KG1 (cell line): ENCODE results near the gene BANP.
A peak's percentile ranks its signal among the peaks of the same experiment; 100 is the strongest.

ENCODE experiments used
- DNase-seq: peaks from one replicate; lab custom pipeline; 2025; lab: John Stamatoyannopoulos, UW

BANP gene

DNA sequence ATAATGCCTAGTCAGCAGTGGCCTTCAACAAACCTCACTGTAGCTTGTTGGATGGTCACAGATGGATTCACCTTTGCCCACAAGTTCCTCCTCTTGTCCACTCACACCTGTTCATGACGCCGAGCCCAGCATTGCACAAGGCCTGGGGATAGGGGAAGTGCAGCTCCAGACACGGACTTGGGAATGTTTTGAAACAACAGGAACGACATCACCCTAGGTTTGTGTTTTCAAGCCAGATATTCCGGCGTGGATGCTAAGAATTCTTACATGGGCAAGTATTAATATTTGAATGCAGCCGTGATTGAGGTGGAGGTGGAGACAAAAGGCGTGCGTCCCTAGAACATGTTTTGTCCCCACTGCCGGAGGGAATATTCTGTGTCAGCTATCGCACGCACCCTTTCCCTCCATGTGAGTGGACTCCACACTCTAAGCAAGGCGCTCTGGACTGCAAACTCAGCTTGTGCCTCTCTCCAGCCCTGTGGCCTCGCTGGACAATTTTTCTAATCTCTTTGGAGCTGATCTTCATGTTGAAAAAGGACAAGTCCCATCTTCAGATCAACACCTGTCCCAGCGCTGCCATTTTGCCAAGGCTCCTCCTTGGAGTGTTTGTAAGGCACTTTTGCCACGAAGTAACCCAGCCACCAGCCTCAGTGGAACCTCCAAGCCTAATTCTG lies 2.0 kb upstream of the BANP start:
- no peak for DNase-seq

DNA sequence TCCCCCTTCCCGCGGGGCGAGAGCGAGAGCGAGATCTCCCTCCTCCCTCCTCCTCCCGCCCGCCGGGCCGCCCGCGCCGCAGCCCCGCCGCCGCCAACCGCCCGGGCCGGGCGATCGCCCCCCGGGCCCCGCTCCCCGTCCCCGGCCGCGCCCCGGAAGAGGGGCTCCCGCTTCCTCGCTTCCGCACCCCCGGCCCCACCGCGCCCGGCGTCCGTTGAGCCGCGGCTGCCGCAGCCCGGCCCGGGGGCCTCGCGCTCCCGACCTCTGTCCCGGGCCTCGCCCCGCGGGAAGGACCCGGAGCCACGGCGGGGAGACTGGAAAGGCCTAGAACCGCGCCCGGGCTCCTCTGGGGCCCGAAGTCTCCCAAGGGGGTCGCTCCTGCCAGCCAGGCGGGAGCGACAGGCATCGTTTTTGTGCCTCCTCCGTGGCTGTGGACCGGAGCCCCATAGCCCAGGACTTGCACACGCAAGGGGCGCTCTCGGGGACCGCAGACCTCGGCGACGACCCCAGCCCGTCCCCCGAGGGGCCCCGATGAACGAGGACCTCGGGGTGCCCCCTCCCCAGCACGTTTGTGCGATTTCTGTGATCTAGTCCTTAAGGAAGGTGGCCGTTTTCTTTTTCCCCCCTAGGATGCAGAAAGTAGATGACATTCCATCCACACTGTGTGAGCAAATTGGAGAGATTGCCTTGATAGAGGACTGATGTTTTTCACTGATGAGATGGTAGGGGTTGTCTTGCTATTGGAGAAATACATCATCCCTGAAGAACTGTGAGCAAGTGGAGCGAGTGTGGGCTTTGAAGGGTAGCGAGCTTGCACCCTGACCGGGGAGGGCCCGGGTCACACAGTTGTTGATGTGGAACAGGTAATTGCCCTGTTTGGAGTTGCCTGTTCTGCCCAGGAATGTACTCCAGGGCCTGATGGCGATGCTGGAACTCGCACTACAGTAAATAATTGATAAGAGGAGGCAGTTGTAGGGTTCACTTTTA lies 611 bp downstream of the BANP start:
- no peak for DNase-seq

DNA sequence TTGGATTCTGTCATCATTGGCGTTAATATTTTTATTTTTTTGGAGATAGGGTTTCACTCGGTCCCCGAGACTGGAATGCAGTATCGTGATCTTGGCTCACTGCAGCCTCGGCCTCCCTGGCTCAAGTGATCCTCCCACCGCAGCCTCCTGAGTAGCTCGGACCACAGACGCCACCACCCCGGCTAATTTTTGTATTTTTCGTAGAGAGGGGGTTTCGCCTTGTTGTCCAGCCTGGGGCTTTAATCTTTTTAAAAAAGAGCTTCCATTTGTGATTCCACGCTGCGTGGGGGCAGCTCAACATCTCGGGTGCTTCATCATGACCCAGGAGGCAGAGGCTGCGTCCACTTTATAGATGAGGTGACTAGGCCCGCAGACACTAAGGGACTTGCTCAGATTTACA lies 1.5 kb downstream of the BANP start:
- DNase-seq: no peak

DNA sequence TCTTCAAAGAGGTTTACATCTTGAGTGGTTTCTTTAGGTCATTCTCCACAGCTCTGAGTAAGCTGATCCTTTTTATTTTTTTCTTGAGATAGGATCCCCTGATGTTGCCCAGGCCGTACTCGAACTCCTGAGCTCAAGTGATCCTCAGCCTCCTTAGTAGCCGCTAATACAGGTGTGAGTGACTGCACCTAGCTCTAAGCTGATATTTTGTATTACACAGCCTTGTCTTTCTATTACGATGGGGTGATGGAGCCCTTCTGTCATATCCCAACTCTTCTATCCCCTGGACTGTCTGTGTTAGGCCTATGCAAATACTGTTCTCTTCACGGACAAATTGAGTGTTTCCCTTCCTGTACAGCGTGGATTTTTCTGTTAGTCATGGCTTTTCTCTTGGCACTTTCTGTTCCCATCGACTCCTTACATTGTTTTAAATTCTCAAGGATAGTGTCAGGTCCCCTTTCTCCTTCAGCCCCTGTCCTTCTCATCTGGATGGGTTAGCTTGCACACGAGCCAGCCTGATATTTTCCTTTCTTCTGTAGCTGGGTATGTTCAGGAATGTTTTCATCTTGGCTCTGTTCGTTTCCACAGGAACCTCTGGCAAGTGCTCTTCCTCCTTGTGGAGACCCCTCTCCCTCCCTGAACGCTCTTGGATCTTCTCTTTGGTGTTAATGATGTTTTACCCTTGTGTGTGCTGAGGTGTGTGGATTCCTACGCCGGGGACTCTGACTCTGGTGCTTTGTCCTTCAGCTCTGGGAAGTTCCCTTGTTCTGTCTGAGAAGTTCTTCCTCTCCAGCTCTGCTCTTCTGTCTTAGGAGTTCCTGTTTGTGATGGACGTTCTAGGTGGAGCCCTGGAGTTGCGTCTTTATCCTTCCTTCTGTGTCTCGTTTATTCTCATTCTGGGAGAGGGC lies 2.3 kb downstream of the BANP start:
- DNase-seq: no peak

DNA sequence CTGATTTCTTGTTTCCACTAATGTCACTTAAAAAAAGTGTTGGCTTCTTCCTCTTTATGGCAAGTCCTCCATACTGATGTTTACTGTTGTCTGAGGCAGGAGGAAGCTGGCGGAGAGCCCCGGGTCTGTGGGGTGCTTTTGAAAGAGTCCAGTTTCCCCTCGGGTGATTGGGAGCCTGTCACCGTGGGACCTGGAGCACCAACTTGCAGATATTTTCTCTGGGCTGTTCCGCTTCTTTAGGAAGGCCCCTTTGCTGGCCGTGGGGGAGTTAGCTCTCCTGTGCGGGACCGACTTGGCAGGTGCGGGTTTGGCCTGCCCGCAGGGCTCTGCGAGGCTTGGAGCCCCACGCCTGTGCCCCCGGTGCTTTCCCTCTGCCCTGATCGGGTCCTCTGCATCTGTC lies 3.1 kb downstream of the BANP start:
- DNase-seq: no peak

- DNase-seq: no peak
These were observed 3.6 kb downstream of the BANP start for GRCh38 chr16:87954826-87955225.

DNA sequence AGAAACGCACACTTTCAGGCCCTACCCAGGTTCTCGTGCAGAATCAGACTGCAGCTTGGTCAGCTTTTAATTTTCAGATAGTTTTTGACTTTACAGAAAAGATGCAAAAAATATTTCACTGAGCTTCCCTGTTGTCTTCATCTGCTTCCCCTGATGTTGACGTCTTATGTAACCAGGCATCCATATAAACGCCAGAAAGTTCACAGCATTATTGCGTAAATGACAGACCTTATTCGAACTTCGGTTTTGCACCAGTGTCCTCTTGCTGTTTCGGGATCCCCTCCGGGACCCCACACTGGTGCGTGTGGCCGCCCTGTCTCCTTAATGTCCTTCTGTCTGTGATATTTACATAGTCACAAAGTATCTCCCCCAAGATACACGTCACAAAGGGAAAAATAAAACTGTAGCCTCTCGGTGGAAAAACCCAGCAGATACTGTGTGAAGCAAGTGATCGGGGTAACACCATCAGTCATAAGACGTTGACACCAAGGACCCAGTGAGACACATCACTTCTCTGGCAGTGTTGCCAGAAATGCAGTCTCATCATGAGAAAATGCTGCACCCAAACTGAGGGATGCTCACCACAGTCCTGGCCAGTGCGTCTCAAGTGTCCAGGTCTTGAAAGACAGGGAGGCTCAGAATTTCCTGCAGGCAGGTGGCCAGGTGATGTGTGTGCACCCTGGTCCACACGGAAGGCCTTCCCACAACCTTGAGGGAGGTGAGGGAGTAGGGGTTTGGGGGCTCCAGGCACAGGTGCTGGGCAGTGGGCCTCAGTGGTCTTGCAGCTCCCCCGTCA lies 4.3 kb downstream of the BANP start:
- no peak for DNase-seq

- no peak for DNase-seq
These were observed 4.8 kb downstream of the BANP start for GRCh38 chr16:87956098-87956364.

DNA sequence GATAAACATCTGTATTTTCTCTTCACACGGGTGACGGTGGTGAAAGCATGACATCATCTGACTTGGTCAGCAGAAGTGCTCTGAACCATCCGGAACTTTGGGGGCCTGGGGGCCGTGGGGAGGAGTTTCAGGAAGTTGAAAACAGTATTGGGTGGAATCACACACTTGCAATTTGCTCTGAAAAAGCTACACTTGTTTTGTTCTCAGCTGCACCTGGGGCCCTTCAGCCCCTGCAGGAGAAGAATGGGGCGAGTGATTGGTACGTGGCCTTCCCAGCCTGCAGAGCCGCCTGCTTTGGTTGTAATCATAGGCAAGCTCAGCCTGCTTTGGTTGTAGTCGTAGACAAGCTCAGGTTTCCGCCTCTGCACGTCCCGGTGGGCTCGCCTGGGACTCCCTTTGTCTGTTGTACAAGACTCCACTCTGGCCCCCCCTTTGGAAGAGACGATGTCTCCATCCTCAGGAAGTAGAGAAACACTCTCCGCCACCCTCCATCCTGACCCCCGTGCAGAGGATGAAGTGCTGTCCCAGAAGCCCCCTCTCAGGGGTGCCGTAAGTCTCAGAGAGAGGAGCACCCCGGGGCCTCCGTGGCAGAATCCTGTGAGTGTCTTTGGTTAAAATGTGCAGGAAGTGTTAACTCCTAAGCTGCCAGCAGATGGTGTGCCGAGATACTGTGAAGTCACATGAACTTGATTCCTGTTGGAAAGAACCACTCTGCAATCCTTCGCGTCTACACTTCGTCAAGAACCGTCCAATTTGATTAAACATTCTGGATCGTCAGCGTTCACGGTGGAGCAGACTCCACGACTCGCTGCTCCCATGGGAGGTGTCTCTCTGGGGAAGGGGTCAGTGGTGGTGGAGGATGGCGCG lies 5.4 kb downstream of the BANP start:
- DNase-seq: peak; percentile 73

GRCh38 chr16:87957296-87958094 lies 6.3 kb downstream of the BANP start:
- no peak for DNase-seq

- DNase-seq: no peak
These were observed 7.4 kb downstream of the BANP start for GRCh38 chr16:87958632-87959031.

DNA sequence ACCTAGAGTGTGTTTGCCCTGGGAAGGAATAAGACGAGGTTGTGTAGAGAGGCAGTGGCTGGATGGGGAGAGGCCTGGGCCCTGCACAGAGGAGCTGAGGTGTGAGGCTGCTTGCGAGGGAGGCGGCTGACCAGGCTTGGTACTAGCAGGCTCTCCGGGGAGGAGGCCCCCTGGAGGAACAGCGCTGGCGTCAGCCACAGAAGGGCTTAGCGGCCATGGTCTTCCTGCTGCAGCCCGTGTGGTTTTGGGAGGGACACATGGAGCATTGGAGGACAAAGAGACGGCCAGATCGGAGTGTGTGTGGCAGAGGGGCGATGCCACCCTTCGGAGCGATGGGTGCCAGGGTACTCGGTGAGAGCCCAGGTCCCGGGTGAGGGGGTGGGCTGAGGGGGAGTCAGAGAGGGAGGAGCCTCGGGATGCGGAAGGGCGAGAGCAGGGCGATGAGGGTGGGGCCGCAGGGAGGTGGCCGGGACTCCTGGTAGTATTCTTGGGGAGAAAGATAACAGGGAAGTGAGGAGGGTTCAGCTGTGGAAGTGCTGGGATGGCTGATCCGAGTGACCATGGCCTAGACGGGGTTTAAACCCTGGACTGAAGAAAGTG lies 8.3 kb downstream of the BANP start:
- no peak for DNase-seq

- DNase-seq: no peak
These were observed 9.1 kb downstream of the BANP start for GRCh38 chr16:87960296-87960695.

GRCh38 chr16:87960852-87961251 lies 9.6 kb downstream of the BANP start:
- DNase-seq: no peak

DNA sequence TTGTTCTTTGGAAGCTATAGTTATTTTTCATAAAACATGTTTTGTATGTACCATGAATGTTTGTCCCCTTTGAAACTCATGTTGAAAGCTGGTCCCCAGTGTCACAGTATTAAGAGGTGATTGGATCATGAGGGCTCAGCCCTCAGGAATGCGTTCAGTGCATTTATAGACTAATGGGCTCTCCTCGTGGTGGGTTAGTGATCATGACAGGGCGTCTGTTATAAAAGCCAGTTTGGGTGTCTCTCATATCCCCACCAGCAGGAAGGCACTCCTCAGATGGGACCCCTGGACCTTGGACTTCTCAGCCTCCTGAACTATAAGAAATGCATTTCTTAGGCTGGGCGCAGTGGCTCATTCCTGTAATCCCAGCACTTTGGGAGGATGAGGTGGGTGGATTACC lies 10.4 kb downstream of the BANP start:
- DNase-seq: no peak

DNA sequence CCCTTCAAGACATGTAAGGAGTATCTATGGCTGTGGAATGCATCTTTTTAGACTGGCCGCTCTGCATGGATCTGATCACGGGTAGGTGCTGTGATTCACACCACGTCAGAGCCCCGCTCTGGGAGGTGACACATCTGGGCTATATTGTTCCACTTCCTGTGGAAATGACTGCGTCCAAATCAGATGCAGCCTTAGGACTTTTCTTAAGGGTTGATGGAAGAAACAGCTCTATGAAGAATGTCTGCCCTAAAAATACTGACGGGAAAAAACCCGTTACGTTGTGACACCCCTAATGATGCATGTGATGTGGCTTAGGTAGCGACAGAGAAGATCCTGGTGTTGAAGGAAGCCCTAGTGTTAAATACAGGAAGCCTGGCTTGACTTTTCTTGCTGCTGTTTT lies 12.2 kb downstream of the BANP start:
- DNase-seq: peak; percentile 38

DNA sequence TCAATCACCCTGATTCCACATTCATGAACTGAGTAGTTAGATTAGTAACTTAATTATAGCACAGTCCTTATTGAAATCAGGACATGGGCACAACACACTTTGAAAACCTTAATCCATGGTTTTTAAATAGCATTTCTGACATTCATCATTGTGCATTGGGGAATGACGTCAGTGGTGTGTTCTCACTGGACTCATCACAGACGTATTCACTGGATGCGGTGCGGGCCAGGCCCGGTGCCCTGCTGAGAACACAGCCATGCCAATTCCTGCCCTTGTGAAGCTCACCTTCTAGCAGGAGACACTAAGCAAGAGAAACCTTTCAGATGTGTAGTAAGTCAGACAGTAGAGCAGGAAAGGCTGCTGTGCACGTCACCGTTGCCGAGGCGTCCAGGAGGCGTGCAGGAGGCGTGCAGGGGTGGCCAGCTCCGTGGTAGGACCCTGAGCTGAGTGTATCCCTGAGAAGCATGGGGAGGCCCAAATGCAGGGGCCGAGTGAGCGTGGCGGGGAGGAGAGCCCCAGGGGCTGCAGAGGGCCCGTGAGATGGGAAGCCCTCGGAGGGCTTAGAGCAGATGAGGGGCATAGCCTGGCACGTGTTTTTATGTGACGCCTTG lies 12.9 kb downstream of the BANP start:
- no peak for DNase-seq

GRCh38 chr16:87965417-87965816 lies 14.2 kb downstream of the BANP start:
- DNase-seq: no peak

- no peak for DNase-seq
These were observed 14.9 kb downstream of the BANP start for GRCh38 chr16:87966064-87966645.
